Measurements from ENCODE around the gene SRC.

SRC gene

DNA sequence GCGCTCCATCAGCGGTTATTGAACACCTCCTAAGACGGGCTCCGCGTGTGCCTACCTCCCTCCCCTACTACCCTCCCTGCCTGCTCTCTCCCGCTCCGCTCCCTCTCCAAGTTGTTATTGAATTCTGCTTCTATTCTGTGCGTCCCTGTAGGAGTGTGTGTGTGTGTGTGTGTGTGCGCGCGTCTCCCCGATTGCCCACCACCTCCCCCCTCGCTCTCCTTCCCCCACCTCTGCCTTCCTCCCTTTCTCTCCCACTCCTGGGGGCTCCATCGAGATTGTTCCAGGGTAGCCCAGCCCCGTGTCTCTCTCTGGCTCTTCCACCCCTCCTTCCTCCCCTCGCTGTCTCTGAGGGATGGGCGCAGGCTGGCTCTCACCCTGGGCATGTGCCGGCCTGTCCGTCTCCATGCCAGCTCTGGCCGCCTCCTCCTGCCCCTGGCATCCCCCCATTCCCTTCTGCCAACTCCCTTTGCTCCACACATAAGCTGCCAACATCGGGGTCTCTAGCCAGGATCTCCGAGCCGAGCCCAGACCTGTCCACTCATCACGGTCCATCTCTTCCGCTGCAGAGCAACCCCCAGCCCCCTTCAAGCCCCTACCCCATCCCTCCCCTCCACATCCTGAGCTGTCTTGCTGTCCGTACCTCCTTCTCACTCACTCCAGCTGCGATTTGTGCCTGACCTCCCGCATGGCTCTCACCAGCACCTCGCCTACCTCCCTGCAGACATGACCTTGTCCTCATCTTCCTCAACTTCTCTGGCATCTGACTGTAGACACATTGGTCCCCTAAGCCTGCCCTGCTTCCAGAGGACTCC is 68.5 kb downstream of the SRC start:
- no peak for DNase-seq (ENCODE audit: low spot score)

DNA sequence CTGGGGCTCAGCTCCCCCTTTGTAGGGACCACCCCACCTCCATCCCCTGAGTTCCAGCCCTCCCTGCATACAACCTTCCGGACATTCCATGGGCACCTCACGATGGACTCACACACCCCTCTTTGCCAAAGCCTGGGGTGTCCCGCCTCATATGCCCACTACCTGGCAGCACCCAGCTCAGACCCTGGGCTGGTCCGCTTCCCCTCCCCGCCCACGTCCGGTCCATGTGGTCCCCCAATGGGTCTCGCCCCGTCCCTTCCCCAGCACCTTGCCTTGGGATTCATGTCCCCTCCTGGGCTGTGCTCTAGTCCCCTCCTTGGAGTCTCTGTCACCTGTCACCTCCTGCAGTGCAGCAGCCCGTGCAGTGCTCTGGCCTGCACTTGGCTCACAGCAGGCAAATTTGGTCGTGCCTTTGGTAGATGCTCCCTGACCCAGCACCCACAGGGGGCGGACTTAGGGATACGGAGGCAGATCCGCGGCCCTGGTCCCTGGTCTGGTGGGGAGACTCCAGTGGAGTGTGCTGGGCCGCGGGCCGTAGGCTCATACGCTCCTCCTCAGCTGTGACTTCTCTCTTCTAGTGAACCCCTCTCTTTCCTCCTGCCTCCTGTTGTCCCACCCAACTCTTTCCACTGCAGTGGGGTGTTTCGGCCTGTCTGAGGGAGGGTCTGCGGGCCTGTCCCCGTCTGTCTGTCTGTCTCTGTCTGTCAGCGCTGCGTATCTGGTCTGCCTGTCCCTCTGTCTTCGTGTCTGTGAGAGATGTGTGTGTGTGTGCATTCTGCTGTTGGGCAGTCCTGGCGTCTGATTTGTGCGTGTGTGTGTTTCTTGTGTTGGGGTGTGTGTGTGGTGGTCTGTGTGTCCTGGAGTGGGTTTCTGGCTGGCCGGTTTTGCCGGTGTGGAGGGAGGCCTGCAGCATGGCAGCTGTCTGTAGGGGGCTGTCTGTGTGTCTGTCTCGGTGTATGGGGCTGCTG is 69.5 kb downstream of the SRC start:
- DNase-seq (ENCODE audit: low spot score) = no peak

DNA sequence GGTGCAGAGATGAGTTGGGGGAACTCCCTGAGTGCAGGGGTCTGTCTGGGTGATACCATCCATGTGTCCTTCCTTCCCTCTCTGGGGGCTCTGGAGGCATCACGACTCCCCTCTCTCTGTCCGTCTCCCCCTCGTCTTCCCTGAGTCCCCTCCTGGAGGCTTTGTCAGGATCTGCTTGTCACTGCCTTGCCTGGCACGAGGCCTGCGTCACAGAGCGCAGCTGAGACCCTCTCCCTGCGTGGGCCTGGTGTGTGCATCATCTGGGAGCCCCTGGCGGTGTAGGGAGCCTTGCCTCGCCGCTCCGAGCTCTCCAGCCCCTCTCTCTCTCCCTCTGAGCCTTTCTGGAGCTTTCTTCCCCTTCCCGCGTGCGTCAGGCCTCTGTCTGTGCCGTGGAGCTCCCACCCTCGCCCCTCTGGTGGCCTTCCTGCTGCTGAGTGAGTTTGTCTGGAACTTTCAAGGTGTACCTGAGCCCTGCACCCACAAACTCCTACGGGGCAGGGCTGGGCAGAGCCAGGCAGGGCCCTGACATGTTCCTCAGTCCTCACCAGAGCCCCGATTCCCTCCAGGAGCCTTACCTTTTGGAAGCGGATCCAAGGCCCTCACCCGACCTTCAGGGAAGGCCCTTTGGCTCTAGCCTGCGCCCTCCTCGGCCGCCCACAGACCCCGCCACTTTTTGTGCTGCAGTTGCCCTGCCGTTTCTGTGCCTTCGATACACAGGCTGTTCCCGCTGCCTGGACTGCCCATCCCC is 70.3 kb downstream of the SRC start:
- DNase-seq (ENCODE audit: low spot score) = no peak

DNA sequence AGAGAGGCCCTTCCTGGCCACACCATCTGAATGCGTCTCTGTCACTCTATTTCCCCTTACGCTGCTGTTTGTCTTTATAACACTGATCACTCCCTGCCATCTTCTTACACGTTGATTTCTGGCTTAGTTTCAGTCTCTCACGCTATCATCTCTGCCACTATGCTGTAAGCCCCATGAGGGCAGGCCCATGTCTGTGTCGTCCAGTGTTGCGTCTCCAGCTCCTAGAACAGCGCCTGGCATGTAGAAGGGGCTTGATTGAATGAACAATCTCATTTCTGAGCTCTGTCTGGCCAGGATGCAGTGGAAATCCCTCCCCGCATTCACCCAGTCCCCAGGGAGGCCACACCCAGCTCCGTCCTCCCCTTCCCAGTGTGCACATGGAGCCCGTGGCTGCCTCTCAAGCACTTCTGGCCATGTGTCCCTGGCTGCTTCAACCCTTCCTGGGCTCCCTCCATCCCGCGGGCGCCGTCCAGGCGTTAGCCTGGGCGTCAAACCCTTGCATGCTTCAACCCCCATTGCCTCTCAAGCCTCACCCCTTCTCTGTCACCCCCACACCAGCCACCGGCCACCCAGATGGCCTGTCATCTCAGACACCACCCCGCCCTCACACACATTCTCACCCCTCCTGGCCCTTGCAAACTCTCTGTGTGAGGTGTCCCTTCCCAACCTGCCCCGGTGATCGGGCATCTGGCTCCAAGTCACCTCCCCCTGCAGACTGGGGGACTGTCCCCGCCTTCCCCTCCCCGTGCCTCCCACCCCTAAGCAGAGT is 71.1 kb downstream of the SRC start:
- no peak for DNase-seq (ENCODE audit: low spot score)

DNA sequence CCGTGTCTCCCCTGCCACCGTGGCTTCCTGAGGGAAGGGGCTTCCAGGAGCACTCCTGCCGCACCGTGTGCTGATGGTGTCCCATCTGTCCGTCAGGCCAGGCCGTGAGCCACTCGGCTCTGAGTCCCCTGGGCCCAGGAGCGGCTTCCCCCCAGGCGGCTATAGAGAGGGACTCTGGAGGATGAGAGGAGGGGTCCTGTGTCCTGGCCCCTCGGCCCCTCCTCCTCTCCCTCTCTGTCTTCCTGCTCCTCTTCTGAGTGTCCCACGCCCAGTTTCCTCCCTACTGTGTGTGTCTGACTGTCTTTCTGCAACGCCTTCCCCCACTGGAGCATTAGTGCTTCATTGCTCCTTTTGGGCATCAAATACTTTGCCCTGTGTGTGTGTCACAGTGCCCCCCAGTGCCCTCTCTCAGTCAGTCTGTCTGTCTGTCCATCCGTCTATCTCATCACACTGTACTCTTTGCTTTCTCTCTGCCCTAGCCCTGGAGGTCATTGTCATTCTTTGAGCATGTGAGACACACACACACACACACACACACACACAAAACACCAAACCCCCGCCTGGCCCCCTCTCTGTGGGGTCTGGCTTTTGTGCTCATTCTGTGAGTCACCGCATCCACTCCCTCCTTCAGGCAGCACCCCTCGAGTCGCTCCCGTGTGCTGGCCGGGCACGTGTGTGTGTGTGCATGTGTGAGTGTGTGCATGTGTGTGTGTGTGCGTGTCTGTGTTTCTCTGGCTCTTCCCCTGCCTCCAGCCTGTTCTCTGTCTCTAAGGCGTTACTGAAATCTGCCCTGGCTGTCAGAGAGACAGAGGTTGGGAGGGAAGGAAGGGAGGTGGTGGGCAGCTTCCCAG is 71.9 kb downstream of the SRC start:
- no peak for DNase-seq (ENCODE audit: low spot score)

DNA sequence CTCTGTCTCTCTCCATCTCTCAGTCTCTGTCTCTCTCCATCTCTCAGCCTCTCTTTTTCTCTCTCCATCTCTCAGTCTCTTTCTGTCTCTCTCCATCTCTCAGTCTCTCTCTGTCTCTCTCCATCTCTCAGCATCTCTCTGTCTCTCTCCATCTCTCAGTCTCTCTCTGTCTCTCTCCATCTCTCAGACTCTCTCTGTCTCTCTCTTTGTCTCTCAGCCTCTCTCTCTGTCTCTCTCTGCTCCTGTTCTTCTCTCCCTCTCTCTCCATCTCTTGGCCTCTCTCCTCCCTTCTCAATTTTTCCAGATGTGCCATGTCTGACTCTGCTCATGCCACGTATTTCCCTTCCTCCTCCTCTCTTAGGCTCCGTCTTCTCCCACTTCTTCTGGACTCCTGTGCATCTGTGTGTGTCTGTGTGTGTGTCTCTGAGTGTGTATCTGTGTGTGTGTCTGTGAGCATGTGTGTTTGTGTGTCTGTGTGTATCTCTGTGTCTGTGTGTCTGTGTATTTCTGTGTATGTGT is 72.7 kb downstream of the SRC start:
- no peak for DNase-seq (ENCODE audit: low spot score)

DNA sequence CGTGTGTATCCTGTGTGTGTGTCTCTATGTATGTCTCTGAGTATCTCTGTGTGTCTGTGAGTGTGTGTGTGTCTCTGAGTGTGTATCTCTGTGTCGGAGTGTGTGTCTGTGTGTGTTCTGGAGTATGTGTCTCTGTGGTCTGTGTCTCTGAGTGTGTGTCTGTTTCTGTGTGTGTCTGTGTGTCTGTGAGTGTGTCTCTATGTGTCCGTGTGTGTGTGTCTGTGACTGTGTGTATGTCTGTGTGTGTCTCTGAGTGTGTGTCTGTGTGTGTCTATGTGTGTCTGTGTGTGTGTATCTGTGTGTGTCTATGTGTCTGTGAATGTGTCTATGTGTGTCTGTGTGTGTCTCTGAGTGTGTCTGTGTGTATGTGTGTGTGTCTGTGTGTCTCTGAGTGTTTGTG is 73.4 kb downstream of the SRC start:
- DNase-seq (ENCODE audit: low spot score) = no peak

DNA sequence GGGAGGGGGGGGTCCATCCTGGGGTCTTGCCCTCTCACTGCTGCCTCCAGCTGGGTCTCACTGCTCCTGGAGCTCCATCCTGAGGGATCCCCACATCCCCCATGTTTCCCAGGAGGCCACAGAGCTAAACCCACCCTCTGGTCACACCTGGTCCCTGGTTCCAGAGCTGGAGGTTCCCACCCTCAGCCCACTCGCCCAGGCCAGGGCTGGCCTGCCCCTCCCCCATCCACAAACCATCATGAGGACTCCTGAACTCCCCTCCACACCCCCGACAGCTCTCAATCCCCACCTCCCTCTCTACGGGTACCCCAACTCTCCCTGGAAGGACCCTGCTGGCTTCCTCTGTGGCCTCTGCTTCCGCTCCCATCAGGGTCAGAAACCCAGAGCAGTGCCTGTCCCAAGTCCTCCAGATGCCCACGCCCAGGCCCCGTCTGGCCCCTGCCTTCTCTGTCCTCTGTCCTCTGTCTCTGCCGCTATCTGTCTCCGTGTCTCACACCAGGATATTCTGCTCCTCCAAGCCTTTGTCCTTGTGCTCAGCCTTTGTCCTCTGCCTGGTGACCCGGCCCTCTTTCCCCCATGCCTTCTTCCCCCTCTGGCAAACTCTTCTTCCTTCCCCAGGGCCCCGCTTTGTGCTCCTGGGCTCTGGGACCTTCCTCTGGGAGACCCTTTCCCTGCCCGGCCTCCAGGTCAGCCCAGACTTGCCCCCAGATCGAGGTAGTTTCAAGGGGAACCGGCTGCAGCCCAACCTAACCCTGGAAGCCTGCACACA is 74.0 kb downstream of the SRC start:
- DNase-seq (ENCODE audit: low spot score) = no peak

DNA sequence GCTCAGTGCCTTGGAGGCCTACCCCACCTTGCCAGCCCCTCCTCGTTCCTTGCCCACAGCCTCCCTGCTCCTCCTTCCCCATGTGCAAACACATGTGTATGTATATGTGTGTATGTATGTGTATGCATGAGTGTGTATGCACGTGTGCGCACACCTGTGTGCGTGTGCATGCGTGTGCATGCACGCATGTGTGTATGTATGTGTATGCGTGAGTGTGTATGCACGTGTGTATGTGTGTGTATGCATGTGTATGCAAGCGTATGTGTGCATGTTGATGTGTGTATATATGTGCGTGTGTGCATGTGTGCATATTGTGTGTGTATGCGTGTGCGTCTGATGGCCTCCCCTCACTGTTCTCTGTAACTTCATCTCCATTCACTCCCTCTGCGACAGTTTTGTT is 74.7 kb downstream of the SRC start:
- DNase-seq (ENCODE audit: low spot score) = no peak

DNA sequence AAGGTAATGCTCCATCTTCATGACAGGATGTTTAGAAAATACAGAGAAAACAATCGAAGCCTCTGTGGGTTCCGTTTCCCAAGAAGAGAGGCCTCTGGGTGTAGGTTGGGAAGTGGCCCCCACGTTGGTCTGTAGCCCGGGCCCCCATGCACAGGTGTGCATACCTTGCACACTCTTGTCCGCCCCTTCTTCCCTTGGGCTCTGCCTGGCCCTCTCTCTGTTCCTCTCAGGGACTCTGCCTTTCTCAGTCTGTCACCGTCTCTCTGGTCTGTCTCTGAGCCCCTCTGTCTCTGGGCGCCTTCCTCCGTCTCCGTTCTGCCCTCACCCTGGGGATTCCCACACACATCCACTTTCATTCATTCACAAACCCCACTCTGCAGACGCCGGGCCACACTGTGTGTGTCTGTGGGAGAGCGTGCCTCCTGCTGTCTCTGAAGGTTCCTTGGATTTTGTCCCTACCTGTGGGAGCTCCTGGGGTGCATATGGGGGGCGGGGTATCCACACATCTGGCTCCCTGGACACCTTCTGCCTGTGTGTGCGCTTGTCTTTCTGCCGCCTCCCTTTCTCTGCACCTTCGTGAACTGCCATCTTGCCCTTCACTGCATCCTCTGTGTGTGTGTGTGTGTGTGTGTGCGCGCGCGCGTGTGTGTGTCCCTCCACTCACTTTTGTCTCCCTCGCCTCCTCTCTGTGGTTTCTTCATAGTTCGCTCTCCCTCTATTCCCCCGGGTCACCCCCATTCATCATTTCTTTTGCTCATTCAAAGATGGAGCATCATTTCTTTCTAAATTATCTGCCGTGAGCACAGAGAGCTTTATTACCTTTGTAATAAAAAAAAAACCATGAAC is 75.3 kb downstream of the SRC start:
- DNase-seq (ENCODE audit: low spot score) = no peak

DNA sequence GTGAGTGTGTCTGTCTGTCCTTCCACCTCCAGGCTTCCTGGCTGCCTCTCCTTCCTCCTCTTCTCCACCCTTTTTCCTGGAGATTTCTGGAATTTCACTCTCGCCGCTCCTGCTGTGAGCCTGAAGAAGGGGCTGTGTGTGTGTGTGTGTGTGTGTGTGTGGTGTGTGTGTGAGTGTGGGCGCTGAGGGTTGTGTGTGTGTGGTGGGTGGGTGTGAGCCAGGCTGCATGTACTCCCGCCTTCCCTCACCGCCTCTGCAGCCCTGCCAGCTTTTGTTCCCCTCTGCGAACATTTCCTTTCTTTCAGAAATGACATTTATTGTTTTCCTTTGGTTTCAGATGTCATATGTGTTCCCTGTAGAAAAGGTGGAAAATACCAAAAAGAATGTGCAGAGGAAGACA is 76.0 kb downstream of the SRC start:
- DNase-seq (ENCODE audit: low spot score) = no peak

DNA sequence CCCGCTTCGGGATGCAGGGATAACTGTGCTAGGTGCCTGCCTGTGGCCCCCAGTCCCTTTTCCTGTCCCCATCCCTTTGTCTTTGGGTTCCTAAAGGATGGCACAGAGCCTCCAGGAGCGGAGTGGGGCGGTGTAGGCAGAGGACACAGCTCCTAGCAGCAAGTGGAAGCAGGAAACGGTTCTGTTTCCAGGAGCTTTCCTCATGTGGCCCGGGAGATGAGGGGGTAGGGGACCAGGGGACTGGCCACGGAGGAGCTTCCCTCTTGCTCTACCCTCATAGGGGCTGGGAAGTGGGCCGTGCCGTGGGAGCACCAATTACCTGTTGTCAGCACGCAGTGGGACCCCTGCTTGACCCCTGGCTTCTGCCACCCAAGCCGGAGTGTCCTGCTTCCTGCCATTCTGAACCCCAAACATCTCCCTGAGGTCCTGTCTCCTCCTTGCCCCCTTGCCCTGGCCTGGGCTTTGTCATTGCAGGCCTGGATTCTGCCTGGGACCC is 76.9 kb downstream of the SRC start:
- DNase-seq (ENCODE audit: low spot score) = no peak

DNA sequence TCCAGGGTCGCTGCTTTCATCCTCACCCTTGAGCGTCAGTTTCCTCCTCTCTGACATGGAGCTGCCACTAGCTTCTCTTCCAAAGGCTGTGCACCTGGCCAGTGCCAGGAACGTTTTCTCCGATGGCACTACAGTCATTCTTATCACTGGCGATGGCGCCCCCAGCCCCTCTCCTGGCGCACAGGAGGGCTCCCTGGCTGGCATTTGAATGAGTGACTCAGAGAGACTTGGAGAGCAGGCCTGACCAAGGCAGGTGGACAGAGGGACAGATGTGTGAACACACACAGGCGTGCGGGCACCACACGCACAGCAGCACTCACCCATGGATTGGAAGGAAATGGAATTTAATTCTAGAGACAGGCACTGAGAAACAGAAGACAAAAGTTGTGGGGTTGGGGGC is 77.6 kb downstream of the SRC start:
- no peak for DNase-seq (ENCODE audit: low spot score)

DNA sequence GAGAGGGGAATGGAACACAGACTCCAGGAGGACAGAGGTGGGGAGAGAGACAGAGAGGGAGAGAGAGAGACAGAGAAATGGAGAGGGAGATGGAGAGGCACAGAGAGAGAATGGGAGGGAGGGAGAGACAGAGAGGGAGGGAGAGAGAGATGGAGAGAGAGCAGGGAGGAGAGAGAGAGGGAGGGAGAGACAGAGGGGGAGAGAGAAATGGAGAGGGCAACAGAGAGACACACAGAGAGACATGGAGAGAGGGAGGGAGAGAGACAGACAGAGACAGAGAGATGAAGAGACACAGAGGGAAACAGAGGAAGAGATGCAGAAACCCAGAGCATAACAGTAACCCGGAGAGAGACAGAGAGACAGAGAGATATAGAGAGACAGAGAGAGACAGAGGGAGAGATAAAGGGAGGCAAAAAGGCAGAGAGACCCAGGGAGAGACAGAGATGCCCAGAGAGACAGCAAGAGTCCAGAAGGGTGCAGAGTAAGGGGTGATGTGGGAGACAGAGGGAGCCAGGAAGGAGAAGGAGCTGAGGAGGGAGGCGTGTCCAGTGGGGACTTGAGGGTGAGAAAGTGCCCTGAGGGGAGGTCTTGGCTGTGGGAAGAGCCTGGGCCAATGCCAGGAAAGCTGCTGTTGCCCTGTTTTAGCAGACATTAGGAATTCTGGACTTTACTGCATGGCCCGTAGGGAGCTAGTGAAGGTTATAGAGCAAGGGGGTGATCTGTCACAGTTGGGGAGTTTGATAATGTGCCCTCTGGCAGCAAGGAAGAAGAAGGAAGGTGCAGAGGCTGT is 78.3 kb downstream of the SRC start:
- DNase-seq (ENCODE audit: low spot score) = no peak

DNA sequence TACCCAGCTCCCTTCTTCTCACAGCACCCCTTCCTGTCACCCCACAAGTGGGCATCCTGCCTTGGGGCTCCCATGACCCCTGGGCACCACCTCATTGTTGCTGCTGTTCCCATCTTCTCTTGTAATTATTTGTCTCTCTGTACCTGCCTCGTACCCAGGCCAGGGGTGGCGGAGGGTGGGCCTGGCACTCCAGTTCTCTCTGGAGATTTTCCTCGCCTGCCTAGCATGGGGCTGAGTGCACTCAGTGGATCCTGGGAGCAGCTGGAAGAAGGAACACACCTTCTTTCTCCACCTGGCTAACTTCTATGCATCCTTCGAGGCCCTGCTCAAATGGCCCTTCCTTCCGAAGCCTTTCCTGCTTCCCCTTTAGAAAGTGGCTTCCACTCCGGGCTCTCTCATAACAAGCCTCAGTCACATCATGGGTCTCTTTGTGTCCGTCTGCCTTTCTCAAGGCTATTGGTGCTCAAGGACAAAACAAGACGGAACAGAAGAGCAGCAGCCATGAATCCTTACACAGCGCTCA is 79.2 kb downstream of the SRC start:
- no peak for DNase-seq (ENCODE audit: low spot score)

DNA sequence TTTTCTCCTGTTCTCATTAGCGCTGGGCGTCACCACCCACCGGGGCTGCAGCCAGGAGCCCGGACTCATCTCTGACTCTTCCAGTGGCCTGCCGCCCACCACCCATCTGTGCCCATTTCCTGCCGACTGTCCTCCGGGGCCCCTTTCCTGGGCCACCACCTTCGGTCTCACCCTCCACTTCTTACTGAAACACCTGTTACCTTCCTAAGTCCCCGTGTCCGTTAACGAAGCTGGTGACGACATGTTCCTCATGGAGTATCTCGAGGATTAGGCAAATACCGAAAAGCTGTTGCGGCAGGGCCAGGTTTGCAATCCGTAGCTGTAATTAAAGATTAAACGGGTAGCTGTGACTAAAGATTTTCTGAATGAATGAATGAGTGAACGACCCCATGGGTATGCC is 80.2 kb downstream of the SRC start:
- no peak for DNase-seq (ENCODE audit: low spot score)

DNA sequence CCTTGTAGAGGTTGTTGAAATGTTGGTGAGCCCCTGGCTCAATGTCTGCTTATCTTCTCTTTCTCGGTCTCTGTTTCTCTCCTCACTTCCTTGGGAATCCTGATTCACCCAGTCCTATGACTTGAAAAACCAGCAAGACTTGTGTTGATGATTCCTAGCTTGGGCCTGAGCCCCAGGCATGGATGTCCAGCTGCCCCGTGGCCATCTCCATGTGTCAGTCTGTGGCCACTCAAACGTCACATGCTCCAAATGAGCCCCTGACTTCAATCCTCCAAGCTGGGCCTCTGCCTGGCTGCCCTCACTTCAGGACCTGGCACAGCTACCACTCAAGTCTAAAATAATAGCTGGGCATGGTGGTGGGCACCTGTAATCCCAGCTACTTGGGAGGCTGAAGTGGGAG is 81.0 kb downstream of the SRC start:
- DNase-seq (ENCODE audit: low spot score) = no peak

DNA sequence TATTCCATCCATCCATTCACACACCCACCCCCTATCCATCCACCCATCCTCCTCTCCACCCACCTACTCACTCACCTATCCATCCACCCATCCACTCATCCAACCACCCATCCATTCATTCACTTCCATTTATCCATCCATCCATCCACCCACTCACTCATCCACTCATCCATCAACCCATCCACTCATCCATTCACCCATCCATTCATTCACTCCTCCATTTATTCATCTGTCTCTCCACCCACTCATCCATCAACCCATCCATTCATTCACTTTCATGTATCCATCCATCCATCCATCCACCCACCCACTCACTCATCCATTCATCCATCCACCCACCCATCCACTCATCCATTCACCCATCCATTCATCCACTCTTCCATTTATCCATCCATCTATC is 84.1 kb downstream of the SRC start:
- no peak for DNase-seq (ENCODE audit: low spot score)
